ENCODE data around the gene NINJ1. TPM values are rescaled to one million over a fixed set of nuclear protein-coding genes. Genes with fewer than 3 reads are reported as not detected.
"Not testable (repeated sequence)": the region's sequence is repeated elsewhere in the genome, so short reads cannot be mapped to it uniquely, and the experiment has no call there.

Gene NINJ1
- total RNA-seq, 1 experiment from 2014 or later = 69.1 TPM

DNA sequence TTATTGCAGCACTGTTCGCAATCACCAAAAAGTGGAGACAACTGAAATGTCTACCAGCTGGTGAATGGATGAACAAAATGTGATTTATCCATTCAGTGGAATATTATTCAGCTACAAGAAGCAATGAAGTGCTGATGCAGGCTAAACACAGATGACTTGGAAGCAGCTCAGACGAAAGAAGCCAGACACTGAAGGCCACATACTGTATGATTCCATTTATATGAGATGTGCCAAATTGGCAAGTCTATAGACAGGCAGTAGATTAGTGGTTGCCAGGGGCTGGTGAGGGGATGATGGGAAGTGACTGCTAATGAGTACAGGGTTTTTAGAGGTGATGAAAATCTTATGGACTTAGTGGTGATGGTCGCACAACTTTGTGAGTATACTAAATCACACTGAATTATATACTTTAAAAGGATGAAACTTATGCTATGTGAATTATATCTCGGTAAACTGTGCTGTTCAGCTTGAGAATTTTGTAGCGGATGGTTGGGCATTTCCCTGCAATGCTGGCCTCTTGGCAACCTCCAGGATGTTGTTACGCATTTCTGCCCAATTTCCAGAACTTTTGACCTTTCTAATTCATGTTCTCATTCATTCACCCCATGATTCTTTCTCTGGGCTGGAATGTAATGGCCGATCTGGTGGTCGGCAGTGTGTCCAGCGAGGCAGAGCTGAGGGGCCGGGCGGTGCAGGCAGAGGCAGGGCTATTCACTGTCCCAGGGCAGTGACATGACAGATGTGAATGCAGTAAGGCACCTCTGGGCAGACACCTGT is 27.9 kb upstream of the NINJ1 start:
- no peak for DNase-seq (ENCODE audit: extremely low read depth, low read depth)

DNA sequence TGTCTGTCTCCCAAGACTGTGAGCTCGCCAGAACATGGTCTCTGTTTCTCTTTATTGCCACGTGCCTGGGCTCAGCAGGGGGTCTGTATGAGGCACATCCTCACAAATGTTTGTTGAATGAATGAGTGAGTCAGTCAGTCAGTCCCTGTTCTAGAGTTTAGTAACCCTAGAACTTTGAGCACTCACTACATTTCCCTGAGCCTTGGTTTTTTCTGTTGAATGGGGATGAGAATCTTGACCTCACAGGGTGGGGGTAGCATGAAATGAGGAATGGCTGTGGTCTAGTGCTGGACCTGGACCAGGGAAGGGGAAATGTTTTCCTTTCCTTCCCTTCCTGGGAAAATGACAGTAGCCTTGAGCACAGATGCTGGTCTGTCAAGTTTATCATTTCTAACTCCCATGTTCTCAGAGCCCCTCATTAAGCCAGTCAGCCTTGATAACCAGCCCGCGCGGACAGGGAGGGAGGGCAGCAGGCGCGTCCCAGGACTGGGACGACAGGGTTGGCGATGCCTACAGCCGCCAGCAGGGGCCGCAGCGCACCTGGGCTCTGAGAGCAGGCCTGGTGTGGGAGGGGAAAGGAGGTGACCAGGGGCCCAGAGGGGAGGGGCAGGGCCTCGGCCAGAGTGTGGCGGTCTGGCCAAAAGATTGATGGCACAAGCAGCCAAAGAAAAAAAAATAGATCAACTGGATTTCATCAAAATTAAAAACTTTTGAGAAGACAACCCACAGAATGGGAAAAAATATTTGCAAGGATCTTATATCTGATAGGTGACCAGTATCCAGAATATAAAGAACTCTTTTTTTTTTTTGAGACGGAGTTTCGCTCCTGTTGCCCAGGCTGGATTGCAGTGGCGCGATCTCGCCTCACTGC is 25.8 kb upstream of the NINJ1 start:
- DNase-seq (ENCODE audit: extremely low read depth, low read depth) = peak; percentile 81

DNA sequence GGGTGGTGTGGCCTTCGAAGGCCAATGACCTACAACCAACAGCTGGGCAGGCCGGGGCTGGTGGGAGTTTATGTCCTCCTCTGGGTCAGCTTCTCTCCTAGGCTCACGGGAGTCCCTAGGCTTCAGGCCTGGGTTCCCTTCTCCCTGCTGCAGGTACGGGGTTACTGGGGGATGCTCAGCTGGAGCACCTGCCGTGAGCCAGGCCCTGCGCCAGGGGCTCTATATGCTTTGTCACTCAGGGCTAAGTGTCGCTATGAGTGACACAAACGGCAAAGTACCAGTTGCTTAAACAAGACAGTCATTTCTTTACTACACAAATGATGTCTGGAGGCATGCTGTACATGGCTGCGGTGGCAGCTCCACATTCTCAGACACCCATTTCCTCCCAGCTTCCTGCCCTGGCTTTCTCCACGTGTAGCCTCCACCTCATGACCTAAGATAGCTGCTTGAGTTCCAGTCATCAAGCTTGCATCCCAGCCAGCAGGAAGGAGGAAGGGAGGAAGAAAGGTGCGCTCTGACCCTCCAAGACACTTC is 22.5 kb upstream of the NINJ1 start:
- no peak for DNase-seq (ENCODE audit: extremely low read depth, low read depth)

GRCh38 chr9:93155716-93156474 is 21.8 kb upstream of the NINJ1 start:
- no peak for DNase-seq (ENCODE audit: extremely low read depth, low read depth)

DNA sequence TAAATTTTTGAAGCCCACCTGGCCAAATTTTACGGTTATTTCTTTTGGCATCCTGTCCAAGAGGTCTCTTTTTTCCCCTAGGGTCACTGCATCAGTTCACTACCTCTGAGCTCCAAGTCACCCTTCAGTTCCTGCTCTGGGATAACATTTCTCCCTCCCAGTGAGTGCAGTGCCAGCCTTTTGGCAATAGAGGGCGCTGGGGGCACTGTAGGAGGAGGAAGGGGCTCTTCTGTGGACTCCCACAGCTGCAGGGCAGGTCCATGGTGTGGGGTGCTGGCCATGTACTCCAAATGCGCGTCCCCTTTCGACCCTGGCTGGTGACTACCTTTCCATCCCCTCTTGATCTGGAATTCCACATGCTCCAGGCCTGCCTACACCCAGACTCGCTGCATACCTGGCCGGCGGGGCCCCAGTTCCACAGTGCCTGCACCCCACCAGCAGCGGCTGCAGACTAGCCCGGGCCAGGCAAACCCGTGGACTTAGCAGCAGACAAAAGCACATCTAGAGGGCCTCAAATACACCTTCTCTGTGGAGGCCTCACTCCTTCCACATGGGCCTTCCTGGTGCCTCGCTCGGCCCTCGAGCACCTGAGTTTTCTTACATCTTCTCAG is 20.3 kb upstream of the NINJ1 start:
- DNase-seq (ENCODE audit: extremely low read depth, low read depth) = peak; percentile 49

GRCh38 chr9:93151097-93151784 is 17.2 kb upstream of the NINJ1 start:
- DNase-seq (ENCODE audit: extremely low read depth, low read depth) = no peak

- no peak for DNase-seq (ENCODE audit: extremely low read depth, low read depth)
These were observed 15.3 kb upstream of the NINJ1 start for GRCh38 chr9:93149361-93149760.

DNA sequence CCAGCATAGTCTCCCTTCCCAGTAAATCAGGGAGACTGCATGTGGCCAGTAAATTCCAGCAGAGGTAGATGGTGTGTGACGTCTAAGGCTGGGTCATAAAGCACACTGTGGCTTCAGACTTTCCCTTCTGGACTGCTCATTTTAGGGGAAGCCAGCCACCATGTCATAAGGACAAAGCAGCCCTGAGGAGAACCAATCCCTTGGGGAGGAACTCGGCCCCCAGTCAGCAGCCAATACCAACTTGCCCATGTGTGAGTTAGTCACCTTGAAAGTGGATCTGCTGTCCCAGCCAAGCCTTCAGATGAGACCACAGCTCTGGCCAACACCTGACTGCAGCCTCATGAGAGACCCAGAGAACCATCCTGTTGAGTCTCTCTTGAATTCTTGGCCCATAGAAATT is 14.7 kb upstream of the NINJ1 start:
- no peak for DNase-seq (ENCODE audit: extremely low read depth, low read depth)

- DNase-seq (ENCODE audit: extremely low read depth, low read depth) = no peak
These were observed 13.6 kb upstream of the NINJ1 start for GRCh38 chr9:93147632-93148031.

GRCh38 chr9:93146696-93147095 is 12.6 kb upstream of the NINJ1 start:
- not testable (repeated sequence) for DNase-seq (ENCODE audit: extremely low read depth, low read depth)

DNA sequence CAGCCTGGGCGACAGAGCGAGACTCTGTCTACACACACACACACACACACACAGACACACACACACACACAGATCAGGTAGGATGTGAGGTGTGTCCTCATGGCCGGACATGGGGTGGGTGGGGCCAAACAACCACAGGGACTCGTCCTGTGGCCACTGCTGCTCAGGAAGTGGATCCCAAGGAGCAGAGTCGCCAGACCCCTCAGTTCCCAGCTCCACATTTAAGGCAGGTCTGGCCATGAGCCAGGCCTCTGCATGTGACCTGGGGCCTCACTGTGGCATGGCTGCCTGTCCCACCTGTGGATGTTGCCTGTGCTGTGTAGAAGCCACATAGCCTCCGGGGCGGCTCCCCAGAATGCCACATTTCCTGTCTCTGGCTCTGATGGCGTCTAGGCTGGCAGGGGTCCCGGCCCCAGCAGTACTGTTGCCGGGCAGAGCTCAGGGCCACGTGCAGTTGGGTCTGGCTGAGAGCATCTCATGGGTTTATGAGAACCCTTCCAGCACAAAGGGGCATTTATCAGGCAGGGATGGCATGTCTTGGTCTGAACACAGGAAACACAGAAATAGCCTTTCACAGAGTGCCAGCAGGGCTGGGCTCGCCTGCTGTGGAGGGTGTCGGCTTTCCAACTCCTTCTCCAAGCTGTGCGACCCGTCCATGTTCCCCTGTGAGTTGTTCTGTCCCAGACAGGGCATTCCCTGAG is 9.9 kb upstream of the NINJ1 start:
- no peak for DNase-seq (ENCODE audit: extremely low read depth, low read depth)

DNA sequence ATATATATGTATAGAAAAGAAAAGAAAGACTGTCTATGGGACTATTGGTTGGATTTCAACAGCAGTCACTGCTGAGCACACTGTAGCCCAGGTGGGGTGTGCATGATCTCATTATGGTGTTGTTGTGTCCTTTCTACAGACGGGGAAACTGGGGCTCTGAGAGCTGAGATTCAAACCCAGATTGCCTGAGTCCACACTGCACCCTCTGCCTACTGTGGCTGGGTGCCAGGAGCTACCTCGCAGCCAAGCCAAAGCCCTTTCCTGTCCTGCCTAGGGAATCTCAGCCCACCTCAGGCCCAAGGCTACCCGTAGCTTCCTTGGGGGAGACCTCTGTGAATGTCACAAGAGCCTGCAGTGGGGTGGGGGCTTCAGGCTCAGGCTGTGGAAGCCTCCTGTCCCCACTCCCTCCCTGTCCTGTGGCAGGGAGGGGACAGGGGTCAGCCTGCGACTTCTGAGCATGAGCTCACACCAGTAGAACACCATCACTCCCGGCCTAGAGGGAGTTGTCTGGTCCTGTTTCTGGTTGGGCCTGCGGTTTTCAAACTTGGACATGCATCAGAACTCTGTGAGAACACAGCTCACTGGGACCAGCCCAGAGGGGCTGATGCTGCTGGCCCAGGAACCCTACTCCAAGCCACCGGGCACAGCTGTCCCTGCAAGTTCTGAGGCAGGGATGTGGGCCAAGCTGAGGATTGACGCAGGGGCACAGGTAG is 7.9 kb upstream of the NINJ1 start:
- no peak for DNase-seq (ENCODE audit: extremely low read depth, low read depth)

DNA sequence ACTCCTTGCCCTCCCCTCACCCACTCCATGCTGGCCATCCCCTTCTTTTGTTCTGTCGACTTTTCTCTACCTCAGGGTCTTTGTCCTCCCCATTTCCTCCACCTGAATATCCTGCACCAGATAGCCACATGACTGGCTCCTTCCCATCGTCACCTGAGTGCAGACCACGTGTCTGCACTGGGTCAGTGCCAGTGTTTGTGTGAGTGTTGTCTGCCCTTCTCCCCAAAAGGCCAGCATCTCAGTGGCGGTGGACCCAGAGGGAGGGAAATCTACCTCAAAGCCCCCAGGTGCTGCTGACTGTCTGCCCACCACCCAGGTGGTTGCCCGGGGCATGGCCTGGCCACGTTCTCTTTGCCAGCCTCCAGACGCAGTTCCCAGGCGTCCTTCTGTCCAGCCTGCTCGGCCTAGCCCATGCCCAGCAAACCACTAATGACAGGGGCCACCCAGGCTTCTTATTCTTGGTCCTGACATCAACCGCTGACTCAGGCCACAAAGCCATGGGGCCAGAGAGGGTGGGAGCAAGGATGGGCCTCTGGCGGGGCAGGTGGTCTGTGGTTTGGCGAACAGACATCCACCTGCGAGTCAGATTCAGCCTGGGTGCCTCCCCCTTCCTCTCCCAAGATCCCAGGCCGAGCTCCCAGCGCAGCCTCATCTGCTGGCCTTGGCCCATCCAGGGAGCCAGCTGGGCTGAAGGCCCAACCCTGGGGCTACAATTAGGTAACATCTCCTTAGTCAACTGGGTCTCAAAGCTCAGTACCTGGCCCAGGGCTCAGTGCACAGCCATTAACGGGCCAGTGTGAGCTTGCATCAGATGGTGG is 5.5 kb upstream of the NINJ1 start:
- DNase-seq (ENCODE audit: extremely low read depth, low read depth) = no peak

- DNase-seq (ENCODE audit: extremely low read depth, low read depth) = no peak
These were observed 4.2 kb upstream of the NINJ1 start for GRCh38 chr9:93138171-93138764.

DNA sequence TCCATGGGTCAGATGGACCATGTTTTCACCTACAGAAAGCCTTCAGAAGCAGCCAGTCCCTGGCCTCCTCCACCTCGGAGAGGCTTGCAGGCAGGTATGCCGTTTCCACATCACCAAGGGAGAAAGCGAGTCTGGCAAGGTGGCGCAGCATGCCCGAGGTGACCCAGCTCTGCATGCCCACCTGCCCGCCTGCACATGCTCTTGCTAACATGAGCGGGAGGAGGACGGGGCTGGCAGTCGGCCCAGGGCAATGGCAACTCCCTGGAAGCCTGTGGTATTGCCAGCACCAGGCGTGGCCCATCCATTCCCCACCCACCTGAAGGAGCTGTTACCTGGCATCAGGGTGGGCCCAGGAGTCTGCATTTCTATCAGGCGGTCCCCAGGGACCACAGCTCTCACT is 3.3 kb upstream of the NINJ1 start:
- DNase-seq (ENCODE audit: extremely low read depth, low read depth) = no peak

DNA sequence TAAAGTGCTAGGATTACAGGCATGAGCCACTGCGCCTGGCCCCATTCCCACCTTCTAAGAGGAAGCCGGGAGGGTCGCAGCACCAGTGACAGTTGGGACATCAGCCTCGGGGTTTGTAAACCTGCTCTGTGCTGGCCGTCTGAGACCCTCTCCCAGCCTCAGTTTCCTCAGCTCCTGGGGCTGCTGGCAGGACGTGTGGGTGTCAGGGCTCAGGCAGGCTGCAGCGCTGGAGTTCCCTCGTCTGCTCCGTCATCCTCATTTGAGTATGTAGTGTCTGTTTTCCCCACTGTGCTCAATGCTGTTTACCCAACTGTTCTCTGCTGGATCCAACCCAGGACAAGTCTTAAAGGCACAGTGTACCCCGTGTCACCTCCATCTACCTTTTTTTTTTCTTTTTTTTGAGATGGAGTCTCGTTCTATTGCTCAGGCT is 2.0 kb upstream of the NINJ1 start:
- DNase-seq (ENCODE audit: extremely low read depth, low read depth) = no peak

DNA sequence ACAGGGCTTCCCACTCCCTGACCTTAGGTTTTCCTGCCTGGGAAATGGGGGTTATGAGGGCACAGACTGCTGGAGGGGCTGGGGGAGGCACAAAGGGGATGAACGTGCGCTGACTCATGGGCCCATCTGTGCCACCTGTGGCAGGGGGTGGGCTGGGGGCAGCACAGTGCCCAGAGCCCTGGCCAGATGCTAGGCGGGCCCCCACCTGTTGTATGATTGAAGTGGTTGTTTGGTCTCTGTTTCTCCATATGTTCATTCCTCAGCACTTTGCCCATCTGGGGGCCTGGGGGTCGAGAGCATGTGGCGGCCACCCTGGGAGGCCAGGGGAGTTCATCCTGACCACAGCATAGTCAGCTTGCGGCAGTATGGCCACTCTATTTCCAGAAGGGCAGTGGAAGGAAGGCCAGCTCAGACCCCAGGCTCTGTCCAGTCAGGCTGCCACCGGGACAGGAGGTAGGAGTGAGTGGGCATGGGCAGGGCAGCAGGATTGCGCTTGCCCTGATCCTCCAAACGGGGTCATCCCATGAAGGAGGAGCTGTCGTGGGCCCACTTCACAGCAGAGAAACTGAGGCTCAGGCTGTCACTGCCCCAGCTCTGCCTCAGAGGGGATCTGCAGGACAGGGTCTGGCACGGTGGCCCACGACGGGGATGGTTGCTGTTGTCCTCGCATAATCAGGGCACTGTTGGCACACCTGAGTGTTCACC is 841 bp upstream of the NINJ1 start:
- no peak for DNase-seq (ENCODE audit: extremely low read depth, low read depth)

Measured in NCI-H460 (cell line).